Prostate gland (tissue), 2 donors: Measurements from ENCODE around the gene RTN4RL2. TPM values are rescaled to one million over a fixed set of nuclear protein-coding genes. Genes with fewer than 3 reads are reported as not detected.

Experiments
- DNase-seq: peaks from one replicate; pipeline ENCODE4 v3.0.0-alpha.2; 2019; ENCODE audit warnings: low spot score
- H3K27ac ChIP-seq, 2 donors: fragments of 200-600 bp; sonication (generic); 2 replicates each; pipeline ENCODE4 v1.5.1; 2017 to 2019
- H3K27me3 ChIP-seq: fragments of 200-600 bp; sonication (generic); replicated peaks from 2 replicates; pipeline ENCODE4 v1.5.1; 2019; ENCODE audit not compliant: insufficient read depth
- H3K36me3 ChIP-seq, 2 donors: fragments of 200-600 bp; sonication (generic); 1 replicate in 1 of 2; 2 replicates in 1 of 2; pipeline versions ENCODE4 v1.5.1 to v1.8.1; 2017 to 2019
- H3K4me1 ChIP-seq: fragments of 200-600 bp; sonication (generic); replicated peaks from 2 replicates; pipeline ENCODE4 v1.5.1; 2019
- H3K4me3 ChIP-seq, 2 donors: fragments of 200-600 bp; sonication (generic); 2 replicates each; pipeline ENCODE4 v1.5.1; 2017 to 2019
- H3K9me3 ChIP-seq: fragments of 200-600 bp; sonication (generic); 2 replicates; pipeline ENCODE4 v1.5.1; 2017
- POLR2A ChIP-seq: fragments of 450-650 bp; IDR thresholded peaks from one replicate; pipeline ENCODE4 v1.6.1; 2016; ENCODE audit warnings: antibody characterized with exemption, mild to moderate bottlenecking
- POLR2AphosphoS5 ChIP-seq: sonication (generic); formaldehyde crosslinking; IDR thresholded peaks from one replicate; pipeline ENCODE4 v1.6.1; 2017; ENCODE audit warnings: antibody characterized with exemption
- WGBS: methylation state at CpG from one replicate; pipeline ENCODE4 v1.1.5; 2018; 5-methylcytosine and 5-hydroxymethylcytosine counted together
- intact Hi-C: fragments of 100-400 bp; cut with DNase I; formaldehyde crosslinking; loops from one replicate; pipeline ENCODE4 v1.14.2; 2022
- total RNA-seq, 2 donors: library from RNA; depleted of rRNA; stranded (reverse); fragments of >200 nt; gene quantifications; one replicate each; pipeline ENCODE4 v1.1.0, GENCODE V29; 2016
- TF ChIP-seq, protein P1 (sequence below), 4 experiments: fragments of 200-600 bp in 2 of 4; fragments of 450-650 bp in 2 of 4; sonication (generic) in 2 of 4; IDR thresholded peaks; 1 replicate in 3 of 4; 2 replicates in 1 of 4; pipeline ENCODE4 v1.5.1; 2016 to 2019; ENCODE audit warnings: antibody characterized with exemption in 4 of 4, mild to moderate bottlenecking in 2 of 4, moderate library complexity in 2 of 4

RTN4RL2 gene
- total RNA-seq, 2 donors from 2014 or later: 0.51 to 2.0 TPM

DNA sequence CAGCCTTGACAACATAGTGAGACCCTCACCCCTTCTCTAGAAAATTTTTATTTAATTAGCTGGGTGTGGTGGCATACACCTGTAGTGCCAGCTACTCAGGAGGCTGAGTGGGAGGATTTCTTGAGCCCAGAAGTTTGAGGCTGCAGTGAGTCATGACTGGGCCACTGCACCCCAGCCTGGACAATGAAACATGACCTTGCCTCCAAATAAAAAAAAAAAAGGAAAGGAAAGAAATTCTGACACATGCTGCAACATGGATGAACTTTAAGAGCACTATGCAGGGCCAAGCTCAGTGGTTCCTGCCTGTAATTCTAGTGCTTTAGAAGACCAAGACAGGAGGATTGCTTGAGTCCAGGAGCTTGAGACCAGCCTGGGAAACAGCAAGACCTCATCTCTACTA is 42.2 kb upstream of the RTN4RL2 start:
- H3K27me3 ChIP-seq: no peaks in the 10 kb centered on the region
- no peaks in the 10 kb centered on the region for H3K9me3 ChIP-seq
- no peaks in the 10 kb centered on the region for H3K36me3 ChIP-seq
- intact Hi-C loops: no loop called here
- no peak overlapping the region for H3K27ac ChIP-seq
- TF ChIP-seq POLR2AphosphoS5: no peak
- TF ChIP-seq POLR2A: no peak
- TF ChIP-seq, protein P1, sequence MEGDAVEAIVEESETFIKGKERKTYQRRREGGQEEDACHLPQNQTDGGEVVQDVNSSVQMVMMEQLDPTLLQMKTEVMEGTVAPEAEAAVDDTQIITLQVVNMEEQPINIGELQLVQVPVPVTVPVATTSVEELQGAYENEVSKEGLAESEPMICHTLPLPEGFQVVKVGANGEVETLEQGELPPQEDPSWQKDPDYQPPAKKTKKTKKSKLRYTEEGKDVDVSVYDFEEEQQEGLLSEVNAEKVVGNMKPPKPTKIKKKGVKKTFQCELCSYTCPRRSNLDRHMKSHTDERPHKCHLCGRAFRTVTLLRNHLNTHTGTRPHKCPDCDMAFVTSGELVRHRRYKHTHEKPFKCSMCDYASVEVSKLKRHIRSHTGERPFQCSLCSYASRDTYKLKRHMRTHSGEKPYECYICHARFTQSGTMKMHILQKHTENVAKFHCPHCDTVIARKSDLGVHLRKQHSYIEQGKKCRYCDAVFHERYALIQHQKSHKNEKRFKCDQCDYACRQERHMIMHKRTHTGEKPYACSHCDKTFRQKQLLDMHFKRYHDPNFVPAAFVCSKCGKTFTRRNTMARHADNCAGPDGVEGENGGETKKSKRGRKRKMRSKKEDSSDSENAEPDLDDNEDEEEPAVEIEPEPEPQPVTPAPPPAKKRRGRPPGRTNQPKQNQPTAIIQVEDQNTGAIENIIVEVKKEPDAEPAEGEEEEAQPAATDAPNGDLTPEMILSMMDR (IDR thresholded peaks at IDR 0.05): no peak
- no peak overlapping the region for H3K4me3 ChIP-seq
- DNase-seq: no peak
- H3K4me1 ChIP-seq: no peaks in the 10 kb centered on the region

DNA sequence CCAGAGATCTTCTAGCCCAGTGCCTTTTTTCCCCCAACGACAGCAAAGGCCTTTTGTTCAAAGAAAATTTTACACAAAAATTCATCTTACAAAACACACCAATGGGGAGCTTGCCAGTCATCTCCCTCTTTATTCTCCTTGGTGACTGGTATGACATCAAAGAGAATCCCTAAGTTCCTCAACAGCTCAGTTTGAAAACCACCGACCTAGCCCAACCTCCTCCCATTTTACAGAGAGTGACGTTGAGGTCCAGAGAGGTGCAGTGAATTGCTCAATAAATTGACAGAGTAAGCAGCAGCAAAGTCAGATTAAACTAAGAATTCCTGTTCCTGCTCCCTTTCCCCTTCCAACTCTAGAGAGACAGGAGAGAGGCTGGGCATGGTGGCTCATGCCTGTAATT is 41.2 kb upstream of the RTN4RL2 start:
- Histone ChIP-seq H3K27me3 (no peaks in the 10 kb centered on the region), H3K4me3 (no peak overlapping the region), H3K9me3 (no peaks in the 10 kb centered on the region), H3K4me1 (no peaks in the 10 kb centered on the region), H3K27ac (no peak overlapping the region), H3K36me3 (no peaks in the 10 kb centered on the region)
- 85% methylated on average over 3 of the region's 3 CpGs for WGBS
- intact Hi-C loops: no loop called here
- TF ChIP-seq, protein P1 (IDR thresholded peaks at IDR 0.05): no peak
- TF ChIP-seq POLR2AphosphoS5: no peak
- no peak for TF ChIP-seq POLR2A
- DNase-seq: no peak

DNA sequence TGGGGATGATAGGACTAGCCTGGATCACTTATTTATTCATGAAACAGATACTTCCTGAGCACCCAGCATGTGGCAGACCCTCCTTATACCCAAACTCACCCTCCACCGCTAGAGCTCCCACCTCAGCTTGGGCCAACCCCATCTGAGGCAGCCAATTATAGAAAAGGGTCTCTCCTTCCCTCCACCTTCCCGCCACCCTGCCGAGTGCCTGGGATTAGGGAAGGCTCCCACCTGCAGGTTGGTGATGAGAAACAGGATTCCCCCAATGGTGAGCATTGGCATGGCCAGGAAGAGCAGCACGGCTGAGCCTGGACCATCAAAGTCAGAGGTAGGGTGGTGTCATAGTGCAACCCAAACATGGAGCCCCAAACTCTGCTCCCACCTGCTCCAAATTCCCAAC is 39.3 kb upstream of the RTN4RL2 start:
- H3K36me3 ChIP-seq: no peaks in the 10 kb centered on the region
- H3K4me3 ChIP-seq: no peak overlapping the region
- no peak for DNase-seq
- TF ChIP-seq, protein P1 (IDR thresholded peaks at IDR 0.05): no peak
- TF ChIP-seq POLR2AphosphoS5 (no peak), POLR2A (no peak)
- intact Hi-C loops: loop anchor here (10.0 kb wide), 1 partner anchor 1724 kb away; the partner anchor contains the start of gene FAM111A
- 97% methylated on average over 4 of the region's 4 CpGs for WGBS
- H3K9me3 ChIP-seq: no peaks in the 10 kb centered on the region
- no peaks in the 10 kb centered on the region for H3K4me1 ChIP-seq
- H3K27me3 ChIP-seq: no peaks in the 10 kb centered on the region
- H3K27ac ChIP-seq: no peak overlapping the region

DNA sequence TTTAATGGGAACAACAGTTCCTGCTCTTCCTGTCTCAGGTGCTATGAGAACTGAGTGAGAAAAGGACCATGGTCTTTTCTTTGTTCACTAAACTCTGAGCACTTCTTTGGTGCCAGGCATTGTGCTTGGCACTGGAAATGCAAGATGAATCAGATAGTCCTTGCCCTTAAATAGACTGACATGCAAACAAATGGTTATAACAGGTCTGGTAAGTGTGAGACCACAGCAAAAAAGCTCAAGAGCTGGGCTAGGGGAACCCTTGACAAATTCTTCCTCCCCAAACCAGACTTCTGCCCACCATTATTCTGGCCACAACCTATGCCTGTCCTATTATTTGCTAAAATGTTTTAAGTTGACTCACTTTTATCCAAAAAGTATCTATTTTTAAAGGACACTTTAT is 38.5 kb upstream of the RTN4RL2 start:
- no peak overlapping the region for H3K27ac ChIP-seq
- no peaks in the 10 kb centered on the region for H3K4me1 ChIP-seq
- H3K27me3 ChIP-seq: no peaks in the 10 kb centered on the region
- no peak overlapping the region for H3K4me3 ChIP-seq
- intact Hi-C loops: loop anchor here (10.0 kb wide), 1 partner anchor 1723 kb away; the partner anchor contains the start of gene FAM111A
- TF ChIP-seq, protein P1 (IDR thresholded peaks at IDR 0.05): no peak
- TF ChIP-seq POLR2AphosphoS5 (no peak), POLR2A (no peak)
- DNase-seq: no peak
- no peaks in the 10 kb centered on the region for H3K36me3 ChIP-seq
- H3K9me3 ChIP-seq: no peaks in the 10 kb centered on the region

DNA sequence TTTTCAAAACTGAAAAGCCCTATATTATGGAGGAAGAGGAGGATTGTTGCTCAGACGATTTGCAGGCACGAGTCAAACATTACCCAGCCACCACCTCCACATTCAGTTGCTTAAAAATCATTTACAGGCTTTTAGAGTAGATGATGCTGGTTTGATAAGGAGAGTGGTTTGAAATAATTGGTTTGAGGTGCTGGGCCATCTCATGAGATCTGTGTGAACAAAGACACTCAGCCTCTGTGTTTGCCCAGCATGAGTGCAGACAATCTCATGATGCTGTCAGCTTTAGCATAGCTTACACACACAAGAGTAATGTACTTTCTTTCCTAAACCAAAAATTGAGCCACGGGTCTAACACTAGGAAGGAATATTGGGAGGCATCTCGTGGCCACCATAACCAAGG is 37.7 kb upstream of the RTN4RL2 start:
- no peaks in the 10 kb centered on the region for H3K27me3 ChIP-seq
- intact Hi-C loops: loop anchor here (10.0 kb wide), 1 partner anchor 1722 kb away; the partner anchor contains the start of gene FAM111A
- DNase-seq: no peak
- H3K36me3 ChIP-seq: no peaks in the 10 kb centered on the region
- no peaks in the 10 kb centered on the region for H3K9me3 ChIP-seq
- TF ChIP-seq POLR2A (no peak), POLR2AphosphoS5 (no peak)
- TF ChIP-seq, protein P1 (IDR thresholded peaks at IDR 0.05): no peak
- no peak overlapping the region for H3K27ac ChIP-seq
- 73% methylated on average over 4 of the region's 4 CpGs for WGBS
- no peaks in the 10 kb centered on the region for H3K4me1 ChIP-seq
- H3K4me3 ChIP-seq: no peak overlapping the region
